Activated T-cell treated with anti-CD3 and anti-CD28 coated beads, Interleukin-2, amount 50 U/mL, for 24 hours (primary cell): Measurements from ENCODE around the gene ARMC7.
"Not testable (repeated sequence)": the region's sequence is repeated elsewhere in the genome, so short reads cannot be mapped to it uniquely, and the experiment has no call there.

ENCODE experiments used
- DNase-seq: peaks from one replicate; pipeline ENCODE4 v3.0.0-alpha.2; 2020
- H3K27ac Mint-ChIP-seq: 2 replicates; pipeline ENCODE4 v1.8.0; 2020; ENCODE audit warnings: mild to moderate bottlenecking, mixed read lengths
- H3K27me3 Mint-ChIP-seq: 2 replicates; pipeline ENCODE4 v1.8.0; 2020; ENCODE audit warnings: mixed read lengths
- H3K36me3 Mint-ChIP-seq: 2 replicates; pipeline ENCODE4 v1.8.0; 2020; ENCODE audit warnings: low read depth, mixed read lengths
- H3K4me1 Mint-ChIP-seq: 2 replicates; pipeline ENCODE4 v1.8.0; 2020; ENCODE audit warnings: low read depth, mixed read lengths
- H3K4me3 Mint-ChIP-seq: 2 replicates; pipeline ENCODE4 v1.8.0; 2020; ENCODE audit warnings: mild to moderate bottlenecking, moderate library complexity, mixed read lengths
- H3K9me3 Mint-ChIP-seq: 2 replicates; pipeline ENCODE4 v1.8.0; 2020; ENCODE audit warnings: mixed read lengths

Gene ARMC7

DNA sequence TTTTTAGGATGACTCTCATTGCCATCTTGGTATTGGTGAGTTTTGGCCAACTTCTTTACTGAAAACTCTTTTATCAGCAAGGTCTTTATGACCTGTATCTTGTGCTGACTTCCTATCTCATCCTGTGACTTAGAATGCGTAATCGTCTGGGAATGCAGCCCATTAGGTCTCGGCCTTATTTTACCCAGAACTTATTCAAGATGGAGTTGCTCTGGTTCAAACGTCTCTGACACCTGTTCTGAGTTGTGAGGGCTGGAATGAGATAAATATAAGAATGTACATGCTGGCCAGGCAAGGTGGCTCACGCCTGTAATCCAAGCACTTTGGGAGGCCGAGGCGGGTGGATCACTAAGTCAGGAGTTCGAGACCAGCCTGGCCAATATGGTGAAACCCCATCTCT, 48.7 kb downstream of the ARMC7 start:
- H3K4me3 Mint-ChIP-seq, H3K27me3 Mint-ChIP-seq, DNase-seq, H3K9me3 Mint-ChIP-seq, H3K27ac Mint-ChIP-seq: not testable (repeated sequence)
- Mint-ChIP-seq H3K36me3 (peaks cover 36% of the 10 kb centered on the region), H3K4me1 (peaks cover 21% of the 10 kb centered on the region)

DNA sequence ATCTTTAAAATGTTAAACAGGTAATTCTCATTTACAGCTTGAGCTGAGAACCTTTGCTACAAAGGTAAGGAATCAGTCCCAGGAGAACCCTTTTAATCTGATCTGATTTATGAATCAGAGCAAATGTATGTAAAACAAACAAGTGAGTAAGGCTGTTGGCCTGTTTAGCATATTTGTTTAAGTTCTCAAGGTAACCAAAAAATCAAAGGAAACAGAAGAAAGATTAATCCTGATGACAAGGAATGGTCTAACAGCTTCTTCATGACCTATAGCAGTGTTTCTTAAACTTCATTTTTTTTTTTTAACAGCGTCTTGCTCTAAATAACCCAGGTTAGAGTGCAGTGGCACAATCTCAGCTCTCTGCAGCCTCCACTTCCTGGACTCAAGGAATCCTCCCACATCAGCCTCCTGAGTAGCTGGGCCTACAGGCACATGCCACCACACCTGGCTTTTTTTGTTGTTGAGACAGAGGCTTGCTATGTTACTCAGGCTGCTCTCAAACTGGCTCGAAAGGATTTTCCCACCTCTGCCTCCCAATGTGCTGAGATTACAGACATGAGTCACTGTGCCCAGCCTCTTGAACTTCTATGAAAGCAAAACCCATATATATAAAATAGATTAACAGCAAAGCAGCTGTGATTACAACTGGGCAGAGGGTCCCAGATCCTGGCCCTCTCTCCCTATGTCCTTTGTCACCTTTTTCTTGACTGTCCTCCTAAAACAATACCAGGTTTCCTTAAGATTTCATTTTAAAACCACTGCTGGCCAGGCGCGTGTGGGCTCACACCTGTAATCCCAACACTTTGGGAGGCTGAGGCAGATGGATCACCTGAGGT, 49.6 kb downstream of the ARMC7 start:
- DNase-seq, result no peak
- Mint-ChIP-seq H3K4me3 (no peak overlapping the region), H3K9me3 (no peaks in the 10 kb centered on the region), H3K27me3 (no peaks in the 10 kb centered on the region), H3K27ac (no peak overlapping the region), H3K4me1 (peaks cover 21% of the 10 kb centered on the region), H3K36me3 (peaks cover 36% of the 10 kb centered on the region)

DNA sequence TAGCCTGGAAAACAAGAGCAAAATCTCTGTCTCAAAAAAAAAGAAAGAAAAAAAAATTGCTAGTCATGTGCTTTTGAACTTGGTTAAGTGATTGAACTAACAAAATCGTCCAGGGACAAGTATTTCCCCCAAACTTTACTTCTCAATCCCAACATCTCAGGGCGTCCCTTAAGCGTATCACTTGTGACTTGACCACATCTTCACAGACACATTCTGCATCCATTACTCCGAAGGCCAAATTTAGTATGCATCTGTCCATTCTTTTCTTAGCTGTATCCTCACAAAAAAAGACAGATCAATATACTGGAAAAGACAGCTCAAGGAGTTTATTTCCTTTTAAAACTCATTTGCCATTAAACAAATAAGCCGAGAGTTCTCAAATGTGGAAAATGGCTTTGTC, 50.4 kb downstream of the ARMC7 start:
- H3K27me3 Mint-ChIP-seq, result no peaks in the 10 kb centered on the region
- DNase-seq, result no peak
- H3K4me1 Mint-ChIP-seq, result peaks cover 13% of the 10 kb centered on the region
- H3K36me3 Mint-ChIP-seq, result peaks cover 41% of the 10 kb centered on the region
- no peaks in the 10 kb centered on the region for H3K9me3 Mint-ChIP-seq
- no peak overlapping the region for H3K27ac Mint-ChIP-seq
- H3K4me3 Mint-ChIP-seq, result no peak overlapping the region

DNA sequence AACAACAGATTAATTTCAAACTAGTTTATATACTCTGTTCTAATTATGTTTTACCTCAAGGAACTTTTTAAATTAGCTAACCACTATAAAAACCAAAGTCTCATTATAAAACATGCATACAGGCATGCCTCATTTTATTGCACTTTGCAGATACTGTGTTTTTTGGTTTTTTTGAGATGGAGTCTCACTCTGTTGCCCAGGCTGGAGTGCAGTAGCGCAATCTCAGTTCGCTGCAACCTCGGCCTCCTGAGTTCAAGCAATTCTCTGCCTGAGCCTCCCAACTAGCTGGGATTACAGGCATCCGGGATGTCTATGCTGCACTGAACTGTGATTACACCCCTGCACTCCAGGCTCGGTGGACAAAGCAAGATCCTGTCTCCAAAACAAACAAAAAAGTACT, 53.3 kb downstream of the ARMC7 start:
- H3K27ac Mint-ChIP-seq, result no peak overlapping the region
- no peaks in the 10 kb centered on the region for H3K27me3 Mint-ChIP-seq
- no peak overlapping the region for H3K4me3 Mint-ChIP-seq
- no peak for DNase-seq
- no peaks in the 10 kb centered on the region for H3K9me3 Mint-ChIP-seq
- peaks cover 7% of the 10 kb centered on the region for H3K4me1 Mint-ChIP-seq
- peaks cover 64% of the 10 kb centered on the region for H3K36me3 Mint-ChIP-seq

DNA sequence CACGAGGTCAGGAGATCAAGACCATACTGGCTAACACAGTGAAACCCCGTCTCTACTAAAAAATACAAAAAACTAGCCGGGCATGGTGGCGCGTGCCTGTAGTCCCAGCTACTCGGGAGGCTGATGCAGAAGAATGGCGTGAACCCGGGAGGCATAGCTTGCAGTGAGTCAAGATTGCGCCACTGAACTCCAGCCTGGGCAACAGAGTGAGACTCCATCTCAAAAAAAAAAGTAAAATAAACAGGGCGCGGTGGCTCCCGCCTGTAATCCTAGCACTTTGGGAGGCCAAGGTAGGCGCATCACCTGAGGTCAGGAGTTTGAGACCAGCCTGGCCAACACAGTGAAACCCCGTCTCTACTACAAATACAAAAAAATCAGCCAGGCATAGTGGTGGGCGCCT, 54.8 kb downstream of the ARMC7 start:
- H3K4me1 Mint-ChIP-seq, H3K27me3 Mint-ChIP-seq, H3K4me3 Mint-ChIP-seq, H3K9me3 Mint-ChIP-seq, DNase-seq: not testable (repeated sequence)
- Mint-ChIP-seq H3K27ac (peak overlapping the region; percentile 26), H3K36me3 (peaks cover 70% of the 10 kb centered on the region)

DNA sequence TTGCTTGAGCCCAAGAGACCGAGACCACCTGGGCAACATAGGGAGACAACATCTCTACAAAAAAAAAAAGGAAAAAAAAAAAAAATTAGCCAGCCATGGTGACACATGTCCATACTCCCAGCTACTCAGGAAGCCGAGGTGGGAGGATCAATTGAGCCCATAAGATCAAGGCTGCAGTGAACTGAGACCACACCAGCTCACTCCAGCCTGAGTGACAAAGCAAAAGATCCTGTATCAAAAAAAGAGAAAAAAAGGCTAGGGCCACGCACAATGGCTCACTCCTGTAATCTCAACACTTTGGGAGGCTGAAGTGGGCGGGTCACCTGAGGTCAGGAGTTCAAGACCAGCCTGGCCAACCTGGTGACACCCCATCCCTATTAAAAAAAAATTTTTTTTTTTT, 59.2 kb downstream of the ARMC7 start:
- Mint-ChIP-seq H3K27me3 (no peaks in the 10 kb centered on the region), H3K27ac (peak overlapping the region; percentile 14), H3K9me3 (no peaks in the 10 kb centered on the region), H3K4me3 (no peak overlapping the region), H3K4me1 (peaks cover 17% of the 10 kb centered on the region), H3K36me3 (peaks cover 87% of the 10 kb centered on the region)
- no peak for DNase-seq

DNA sequence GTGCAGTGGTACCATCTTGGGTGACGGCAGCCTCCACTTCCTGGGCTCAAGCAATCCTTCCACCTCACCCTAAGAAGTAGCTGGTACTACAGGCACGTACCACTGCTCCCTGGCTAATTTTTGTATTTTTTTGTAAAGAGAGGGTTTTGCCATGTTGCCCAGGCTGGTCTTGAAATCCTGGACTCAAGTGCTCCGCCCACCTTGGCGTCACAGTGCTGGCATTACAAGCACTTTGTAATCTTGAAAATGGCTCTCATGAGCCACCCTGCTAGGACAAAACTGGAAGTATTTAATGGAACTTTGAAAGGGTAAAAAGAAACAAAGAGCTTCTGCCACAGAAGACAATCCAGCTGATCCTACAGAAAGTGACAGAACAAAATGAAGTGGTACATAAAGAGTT, 63.8 kb downstream of the ARMC7 start:
- H3K4me1 Mint-ChIP-seq, result peaks cover 23% of the 10 kb centered on the region
- no peaks in the 10 kb centered on the region for H3K9me3 Mint-ChIP-seq
- H3K4me3 Mint-ChIP-seq, result no peak overlapping the region
- no peaks in the 10 kb centered on the region for H3K27me3 Mint-ChIP-seq
- no peak for DNase-seq
- H3K36me3 Mint-ChIP-seq, result peaks cover 90% of the 10 kb centered on the region
- peak overlapping the region; percentile 60 for H3K27ac Mint-ChIP-seq

DNA sequence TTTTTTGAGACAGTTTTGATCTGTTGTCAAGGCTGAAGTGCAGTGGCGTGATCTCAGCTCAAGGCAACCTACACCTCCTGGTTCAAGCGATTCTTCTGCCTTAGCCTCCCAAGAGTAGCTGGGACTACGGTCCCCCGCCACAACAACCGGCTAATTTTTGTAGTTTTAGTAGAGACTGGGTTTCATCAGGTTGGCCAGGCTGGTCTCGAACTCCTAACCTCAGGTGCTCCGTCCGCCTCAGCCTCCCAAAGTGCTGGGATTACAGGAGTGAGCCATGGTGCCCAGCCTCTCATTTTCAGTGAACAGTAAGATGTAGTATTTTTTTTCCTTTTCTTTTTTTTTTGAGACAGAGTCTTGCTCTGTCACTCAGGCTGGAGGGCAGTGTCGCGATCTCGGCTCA, 65.2 kb downstream of the ARMC7 start:
- no peaks in the 10 kb centered on the region for H3K27me3 Mint-ChIP-seq
- peak overlapping the region; percentile 37 for H3K27ac Mint-ChIP-seq
- peaks cover 95% of the 10 kb centered on the region for H3K36me3 Mint-ChIP-seq
- no peaks in the 10 kb centered on the region for H3K9me3 Mint-ChIP-seq
- no peak overlapping the region for H3K4me3 Mint-ChIP-seq
- H3K4me1 Mint-ChIP-seq, result peaks cover 37% of the 10 kb centered on the region
- no peak for DNase-seq

DNA sequence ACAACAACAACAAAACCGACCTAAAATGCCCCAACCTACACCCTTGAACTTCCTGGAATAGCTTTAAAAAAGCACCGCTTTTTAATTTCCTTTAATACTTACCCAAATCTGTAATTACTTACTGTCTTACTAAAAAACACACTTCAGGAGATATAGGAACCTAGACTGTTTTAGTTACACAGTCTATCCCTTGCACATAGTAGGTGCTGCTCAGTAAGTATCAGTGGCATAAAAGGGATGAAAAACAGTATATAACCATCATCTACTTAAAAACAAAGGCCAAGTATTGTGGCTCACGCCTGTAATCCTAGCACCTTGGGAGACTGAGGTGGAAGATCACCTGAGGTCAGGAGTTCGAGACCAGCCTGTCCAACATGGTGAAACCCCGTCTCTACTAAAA, 66.9 kb downstream of the ARMC7 start:
- Mint-ChIP-seq H3K9me3 (no peaks in the 10 kb centered on the region), H3K4me3 (no peak overlapping the region), H3K27ac (peak overlapping the region; percentile 52), H3K27me3 (no peaks in the 10 kb centered on the region), H3K36me3 (peaks cover 96% of the 10 kb centered on the region), H3K4me1 (peaks cover 46% of the 10 kb centered on the region)
- no peak for DNase-seq

DNA sequence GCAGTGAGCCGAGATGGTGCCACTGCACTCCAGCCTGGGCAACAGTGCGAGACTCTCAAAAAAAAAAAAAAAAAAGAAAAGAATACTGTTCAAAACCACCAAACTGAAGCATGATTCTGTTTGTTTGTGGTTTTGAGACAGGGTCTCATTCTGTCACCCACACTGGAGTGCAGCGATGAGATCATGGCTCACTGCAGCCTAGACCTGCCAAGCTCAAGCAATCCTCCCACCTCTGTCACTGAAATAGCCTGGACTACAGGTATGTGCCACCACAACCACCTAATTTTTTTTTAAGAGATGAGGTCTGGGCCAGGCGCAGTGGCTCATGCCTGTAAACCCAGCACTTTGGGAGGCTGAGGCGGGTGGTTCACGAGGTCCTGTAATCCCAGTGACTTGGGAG, 68.7 kb downstream of the ARMC7 start:
- no peaks in the 10 kb centered on the region for H3K27me3 Mint-ChIP-seq
- peak overlapping the region; percentile 61 for H3K27ac Mint-ChIP-seq
- no peak for DNase-seq
- H3K4me3 Mint-ChIP-seq, result no peak overlapping the region
- H3K9me3 Mint-ChIP-seq, result no peaks in the 10 kb centered on the region
- H3K36me3 Mint-ChIP-seq, result peaks cover 84% of the 10 kb centered on the region
- peaks cover 39% of the 10 kb centered on the region for H3K4me1 Mint-ChIP-seq
